Osteoblast (primary cell): ENCODE data around the gene CGB3. TPM values are rescaled to one million over a fixed set of nuclear protein-coding genes. Genes with fewer than 3 reads are reported as not detected.

ENCODE experiments used
- DNase-seq: peaks from one replicate; pipeline ENCODE4 v3.0.0; 2011; ENCODE audit warnings: low spot score, mixed read lengths; ENCODE audit not compliant: insufficient read length; ENCODE audit errors: missing footprints
- H2AFZ ChIP-seq: 2 replicates; pipeline ENCODE4 v1.6.0; 2011; ENCODE audit warnings: mild to moderate bottlenecking, low read length
- H3K27ac ChIP-seq: 2 replicates; pipeline ENCODE4 v1.5.1; 2011; ENCODE audit warnings: mild to moderate bottlenecking, low read depth, low read length, moderate library complexity
- H3K27me3 ChIP-seq: 2 replicates; pipeline ENCODE4 v1.6.0; 2012; ENCODE audit warnings: mild to moderate bottlenecking, control low read depth, inconsistent platforms, low read length, moderate library complexity; ENCODE audit not compliant: insufficient read depth
- H3K36me3 ChIP-seq: 2 replicates; pipeline ENCODE4 v1.5.1; 2011; ENCODE audit warnings: mild to moderate bottlenecking, low read length, control low read depth, moderate library complexity; ENCODE audit not compliant: insufficient read depth
- H3K4me1 ChIP-seq: 2 replicates; pipeline ENCODE4 v1.5.1; 2011; ENCODE audit warnings: mild to moderate bottlenecking, low read length, control low read depth, moderate library complexity; ENCODE audit not compliant: insufficient read depth
- H3K4me2 ChIP-seq: 2 replicates; pipeline ENCODE4 v1.6.0; 2011; ENCODE audit warnings: mild to moderate bottlenecking, low read length; ENCODE audit not compliant: insufficient read depth
- H3K4me3 ChIP-seq: fragments of 200-600 bp; sonication (generic); 3 replicates; pipeline ENCODE4 v1.5.1; 2012; ENCODE audit warnings: mild to moderate bottlenecking, low read length, inconsistent platforms; ENCODE audit not compliant: insufficient read depth
- H3K79me2 ChIP-seq: 2 replicates; pipeline ENCODE4 v1.6.0; 2012; ENCODE audit warnings: mild to moderate bottlenecking, low read length, control low read depth, inconsistent platforms; ENCODE audit not compliant: insufficient read depth
- H3K9me3 ChIP-seq: 2 replicates; pipeline ENCODE4 v1.5.1; 2011; ENCODE audit warnings: low read depth, low read length, control low read depth
- H4K20me1 ChIP-seq: 2 replicates; pipeline ENCODE4 v1.6.0; 2012; ENCODE audit warnings: mild to moderate bottlenecking, low read length, control low read depth; ENCODE audit not compliant: insufficient read depth
- total RNA-seq: library from RNA; depleted of rRNA; stranded (reverse); fragments of >200 nt; gene quantifications from 2 replicates; pipeline ENCODE4 v1.2.3, GENCODE V29; 2012
- TF ChIP-seq, protein P1 (sequence below): IDR thresholded peaks from 2 replicates; pipeline ENCODE4 v1.5.1; 2011; ENCODE audit warnings: mild to moderate bottlenecking, low read depth, low read length, moderate library complexity; ENCODE audit errors: extremely low read depth

The CGB3 gene
- total RNA-seq, 1 donor = not detected

- Histone ChIP-seq H4K20me1 (peaks cover 17% of the 10 kb centered on the region), H3K79me2 (peaks cover 73% of the 10 kb centered on the region), H3K4me2 (peak overlapping the region; percentile 99), H3K9me3 (no peaks in the 10 kb centered on the region), H3K27ac (peak overlapping the region; percentile 85), H3K36me3 (peaks cover 10% of the 10 kb centered on the region), H2AFZ (peak overlapping the region; percentile 82), H3K27me3 (no peaks in the 10 kb centered on the region), H3K4me3 (peak overlapping the region; percentile 89), H3K4me1 (peaks cover 29% of the 10 kb centered on the region)
- TF ChIP-seq, protein P1, sequence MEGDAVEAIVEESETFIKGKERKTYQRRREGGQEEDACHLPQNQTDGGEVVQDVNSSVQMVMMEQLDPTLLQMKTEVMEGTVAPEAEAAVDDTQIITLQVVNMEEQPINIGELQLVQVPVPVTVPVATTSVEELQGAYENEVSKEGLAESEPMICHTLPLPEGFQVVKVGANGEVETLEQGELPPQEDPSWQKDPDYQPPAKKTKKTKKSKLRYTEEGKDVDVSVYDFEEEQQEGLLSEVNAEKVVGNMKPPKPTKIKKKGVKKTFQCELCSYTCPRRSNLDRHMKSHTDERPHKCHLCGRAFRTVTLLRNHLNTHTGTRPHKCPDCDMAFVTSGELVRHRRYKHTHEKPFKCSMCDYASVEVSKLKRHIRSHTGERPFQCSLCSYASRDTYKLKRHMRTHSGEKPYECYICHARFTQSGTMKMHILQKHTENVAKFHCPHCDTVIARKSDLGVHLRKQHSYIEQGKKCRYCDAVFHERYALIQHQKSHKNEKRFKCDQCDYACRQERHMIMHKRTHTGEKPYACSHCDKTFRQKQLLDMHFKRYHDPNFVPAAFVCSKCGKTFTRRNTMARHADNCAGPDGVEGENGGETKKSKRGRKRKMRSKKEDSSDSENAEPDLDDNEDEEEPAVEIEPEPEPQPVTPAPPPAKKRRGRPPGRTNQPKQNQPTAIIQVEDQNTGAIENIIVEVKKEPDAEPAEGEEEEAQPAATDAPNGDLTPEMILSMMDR = no peak
- peak; percentile 77 for DNase-seq
Measured at GRCh38 chr19:48992581-48993174, 31.5 kb downstream of the CGB3 start.

GRCh38 chr19:48991873-48992580 lies 32.1 kb downstream of the CGB3 start:
- Histone ChIP-seq H3K27me3 (no peaks in the 10 kb centered on the region), H3K4me2 (peak overlapping the region; percentile 99), H3K4me3 (peak overlapping the region; percentile 89), H3K27ac (peak overlapping the region; percentile 85), H2AFZ (peak overlapping the region; percentile 82), H4K20me1 (peaks cover 15% of the 10 kb centered on the region), H3K4me1 (peaks cover 29% of the 10 kb centered on the region), H3K79me2 (peaks cover 68% of the 10 kb centered on the region), H3K36me3 (peaks cover 14% of the 10 kb centered on the region), H3K9me3 (no peaks in the 10 kb centered on the region)
- TF ChIP-seq, protein P1 = no peak
- DNase-seq = peak; percentile 99

DNA sequence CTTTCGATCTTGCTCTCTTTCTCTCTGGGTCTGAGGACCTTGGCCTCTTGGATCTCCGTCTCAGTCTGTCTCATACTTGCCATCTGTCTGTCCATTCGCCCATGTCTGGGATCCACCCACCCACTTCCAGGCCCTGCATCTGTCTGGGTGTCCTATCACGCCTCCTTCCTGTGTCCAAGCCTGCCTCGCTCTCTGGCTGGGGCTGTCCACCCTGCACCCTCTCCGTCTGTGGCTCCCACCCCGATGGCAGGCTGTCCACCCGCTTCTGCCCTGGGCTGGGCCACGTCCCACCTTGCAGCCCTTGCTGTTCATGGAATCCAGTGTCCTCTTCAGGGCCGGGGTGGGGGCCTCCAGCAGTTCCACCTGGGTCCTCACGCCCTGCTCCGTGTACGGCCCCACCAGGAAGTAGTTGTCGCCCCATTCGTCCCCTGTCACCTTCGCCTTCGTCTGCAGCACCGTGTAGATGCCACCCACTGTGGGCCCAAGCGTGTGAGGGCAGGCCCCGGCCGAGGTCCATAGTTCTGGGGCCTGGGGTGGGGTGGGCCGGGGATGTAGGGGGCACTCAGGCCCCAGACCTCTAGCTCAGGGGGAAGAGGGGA lies 33.0 kb downstream of the CGB3 start:
- DNase-seq = no peak
- TF ChIP-seq, protein P1 = no peak
- H3K4me1 ChIP-seq = peaks cover 29% of the 10 kb centered on the region
- peak overlapping the region; percentile 99 for H3K4me2 ChIP-seq
- H3K4me3 ChIP-seq = no peak overlapping the region
- peaks cover 15% of the 10 kb centered on the region for H4K20me1 ChIP-seq
- no peaks in the 10 kb centered on the region for H3K9me3 ChIP-seq
- H2AFZ ChIP-seq = no peak overlapping the region
- no peak overlapping the region for H3K27ac ChIP-seq
- no peaks in the 10 kb centered on the region for H3K27me3 ChIP-seq
- peaks cover 19% of the 10 kb centered on the region for H3K36me3 ChIP-seq
- peaks cover 59% of the 10 kb centered on the region for H3K79me2 ChIP-seq

DNA sequence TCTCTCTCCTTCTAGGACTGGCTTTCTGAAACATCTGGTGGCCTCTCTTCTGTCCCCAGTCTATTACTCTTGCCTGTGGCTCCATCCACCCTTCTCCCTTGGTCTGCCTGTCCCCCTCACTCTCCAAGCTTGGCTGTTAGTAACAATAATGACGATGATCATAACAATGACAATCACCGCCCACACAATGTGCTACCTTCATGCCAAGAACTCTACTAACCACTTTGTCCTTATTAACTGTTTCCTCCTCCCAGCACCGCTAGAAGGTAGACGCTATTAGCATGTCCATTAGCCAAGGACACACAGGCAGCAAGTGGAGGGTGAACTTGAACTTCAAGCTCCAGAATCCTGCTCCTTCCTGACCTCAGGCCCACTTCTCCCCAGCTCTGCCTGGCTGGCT lies 33.7 kb downstream of the CGB3 start:
- peak; percentile 26 for DNase-seq
- Histone ChIP-seq H3K4me2 (no peak overlapping the region), H3K9me3 (no peaks in the 10 kb centered on the region), H3K4me3 (no peak overlapping the region), H3K4me1 (peaks cover 29% of the 10 kb centered on the region), H3K27ac (no peak overlapping the region), H2AFZ (no peak overlapping the region), H3K36me3 (peaks cover 25% of the 10 kb centered on the region), H3K79me2 (peaks cover 53% of the 10 kb centered on the region), H3K27me3 (no peaks in the 10 kb centered on the region), H4K20me1 (peaks cover 15% of the 10 kb centered on the region)
- TF ChIP-seq, protein P1 = no peak
